Parathyroid adenoma (tissue), 2 donors: Measurements from ENCODE around the gene HPS5.

Experiments
- H2AFZ ChIP-seq: fragments of 300-600 bp; sonication (generic); one replicate; pipeline ENCODE4 v1.7.0; 2017; ENCODE audit warnings: antibody characterized with exemption, mild to moderate bottlenecking
- H3K27ac ChIP-seq: fragments of 300-600 bp; sonication (generic); one replicate; pipeline ENCODE4 v1.7.0; 2017
- H3K27me3 ChIP-seq: fragments of 300-600 bp; sonication (generic); one replicate; pipeline ENCODE4 v1.7.0; 2017; ENCODE audit warnings: low read length; ENCODE audit not compliant: control insufficient read depth, insufficient read depth
- H3K36me3 ChIP-seq: fragments of 300-600 bp; sonication (generic); one replicate; pipeline ENCODE4 v1.7.0; 2017; ENCODE audit warnings: low read length; ENCODE audit not compliant: control insufficient read depth, insufficient read depth
- H3K4me1 ChIP-seq: fragments of 300-600 bp; sonication (generic); one replicate; pipeline ENCODE4 v1.7.0; 2017; ENCODE audit warnings: control low read depth
- H3K4me2 ChIP-seq: fragments of 300-600 bp; sonication (generic); one replicate; pipeline ENCODE4 v1.7.0; 2017; ENCODE audit warnings: low read length
- H3K4me3 ChIP-seq: fragments of 300-600 bp; sonication (generic); one replicate; pipeline ENCODE4 v1.7.0; 2017; ENCODE audit warnings: low read depth, low read length
- H3K79me2 ChIP-seq: fragments of 300-600 bp; sonication (generic); one replicate; pipeline ENCODE4 v1.7.0; 2017; ENCODE audit warnings: control low read depth
- H3K9ac ChIP-seq: fragments of 300-600 bp; sonication (generic); one replicate; pipeline ENCODE4 v1.7.0; 2017; ENCODE audit warnings: mild to moderate bottlenecking
- H3K9me3 ChIP-seq: fragments of 300-600 bp; sonication (generic); one replicate; pipeline ENCODE4 v1.7.0; 2017; ENCODE audit warnings: low read length; ENCODE audit not compliant: control insufficient read depth
- TF ChIP-seq, protein P1 (sequence below): fragments of 300-600 bp; sonication (generic); IDR thresholded peaks from one replicate; pipeline ENCODE4 v1.7.0; 2017; ENCODE audit warnings: antibody characterized with exemption, mild to moderate bottlenecking
- donor health status: primary hyperparathyroidism.

Gene HPS5

DNA sequence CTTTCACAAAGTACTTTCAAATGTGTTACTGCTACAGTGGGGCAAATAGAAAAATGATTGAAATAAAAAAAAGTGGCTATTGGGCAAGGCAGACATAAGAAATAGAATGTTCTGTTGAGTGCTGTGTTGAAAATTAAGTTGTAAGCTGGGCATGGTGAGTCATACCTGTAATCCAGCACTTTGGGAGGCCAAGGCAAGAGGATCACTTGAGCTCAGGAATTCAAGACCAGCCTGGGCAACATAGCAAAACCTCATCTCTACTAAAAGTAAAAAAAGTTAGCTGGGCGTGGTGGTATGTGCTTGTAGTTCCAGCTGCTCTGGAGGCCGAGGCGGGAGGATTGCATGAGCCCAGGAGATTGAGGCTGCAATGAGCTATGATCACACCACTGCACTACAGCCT, 45.5 kb upstream of the HPS5 start:
- Histone ChIP-seq H3K27ac (no peak overlapping the region), H3K36me3 (no peaks in the 10 kb centered on the region), H3K4me3 (no peak overlapping the region), H3K79me2 (no peaks in the 10 kb centered on the region), H3K9me3 (no peaks in the 10 kb centered on the region), H3K27me3 (no peaks in the 10 kb centered on the region), H2AFZ (no peak overlapping the region), H3K9ac (no peak overlapping the region), H3K4me2 (no peak overlapping the region), H3K4me1 (no peaks in the 10 kb centered on the region)
- TF ChIP-seq, protein P1, sequence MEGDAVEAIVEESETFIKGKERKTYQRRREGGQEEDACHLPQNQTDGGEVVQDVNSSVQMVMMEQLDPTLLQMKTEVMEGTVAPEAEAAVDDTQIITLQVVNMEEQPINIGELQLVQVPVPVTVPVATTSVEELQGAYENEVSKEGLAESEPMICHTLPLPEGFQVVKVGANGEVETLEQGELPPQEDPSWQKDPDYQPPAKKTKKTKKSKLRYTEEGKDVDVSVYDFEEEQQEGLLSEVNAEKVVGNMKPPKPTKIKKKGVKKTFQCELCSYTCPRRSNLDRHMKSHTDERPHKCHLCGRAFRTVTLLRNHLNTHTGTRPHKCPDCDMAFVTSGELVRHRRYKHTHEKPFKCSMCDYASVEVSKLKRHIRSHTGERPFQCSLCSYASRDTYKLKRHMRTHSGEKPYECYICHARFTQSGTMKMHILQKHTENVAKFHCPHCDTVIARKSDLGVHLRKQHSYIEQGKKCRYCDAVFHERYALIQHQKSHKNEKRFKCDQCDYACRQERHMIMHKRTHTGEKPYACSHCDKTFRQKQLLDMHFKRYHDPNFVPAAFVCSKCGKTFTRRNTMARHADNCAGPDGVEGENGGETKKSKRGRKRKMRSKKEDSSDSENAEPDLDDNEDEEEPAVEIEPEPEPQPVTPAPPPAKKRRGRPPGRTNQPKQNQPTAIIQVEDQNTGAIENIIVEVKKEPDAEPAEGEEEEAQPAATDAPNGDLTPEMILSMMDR, result no peak

DNA sequence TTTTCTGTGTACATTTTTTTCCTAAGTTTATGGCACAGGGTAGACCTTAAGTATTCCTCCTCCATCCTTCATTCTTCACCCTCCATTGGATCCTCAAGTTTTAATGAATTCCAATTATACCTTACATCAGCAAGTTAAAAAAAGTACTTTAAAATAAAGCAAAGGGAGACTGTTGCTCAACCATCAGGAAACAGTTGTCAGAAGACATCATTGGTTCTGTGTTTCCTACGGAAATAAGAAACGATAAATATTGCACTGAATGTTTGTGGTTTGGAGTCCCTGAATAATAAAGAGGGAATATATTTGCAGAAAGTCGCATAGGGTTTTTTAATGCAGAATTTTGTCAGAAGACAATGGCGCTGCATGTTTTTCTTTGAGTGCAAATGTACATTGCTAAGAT, 44.3 kb upstream of the HPS5 start:
- Histone ChIP-seq H3K27ac (no peak overlapping the region), H3K36me3 (no peaks in the 10 kb centered on the region)

DNA sequence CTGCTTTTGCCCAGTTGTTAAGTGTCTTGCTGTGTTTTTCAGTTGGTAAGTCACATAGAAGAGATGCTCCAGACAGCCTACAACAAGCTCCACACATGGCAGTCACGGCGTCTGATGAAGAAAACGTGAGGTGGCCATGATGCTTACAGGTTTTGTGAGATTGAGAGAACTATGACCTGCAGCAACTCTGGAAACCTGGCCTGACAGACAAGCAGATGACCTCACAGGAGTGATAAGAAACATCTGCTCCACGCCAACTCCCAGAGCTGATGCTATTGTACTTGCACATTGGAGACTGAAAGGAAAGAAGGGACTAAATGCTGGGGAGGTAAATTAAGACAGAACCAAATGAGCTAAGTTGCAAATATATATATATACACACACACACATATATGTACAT, 43.8 kb upstream of the HPS5 start:
- no peaks in the 10 kb centered on the region for H3K79me2 ChIP-seq
- H3K9ac ChIP-seq, result no peak overlapping the region
- no peaks in the 10 kb centered on the region for H3K36me3 ChIP-seq
- H3K9me3 ChIP-seq, result no peaks in the 10 kb centered on the region
- H2AFZ ChIP-seq, result no peak overlapping the region
- TF ChIP-seq, protein P1, result no peak
- no peak overlapping the region for H3K4me2 ChIP-seq
- H3K4me1 ChIP-seq, result no peaks in the 10 kb centered on the region
- H3K27ac ChIP-seq, result no peak overlapping the region
- no peaks in the 10 kb centered on the region for H3K27me3 ChIP-seq
- H3K4me3 ChIP-seq, result no peak overlapping the region

More for the DNA sequence above, 44.3 kb upstream of the HPS5 start:
- Histone ChIP-seq H3K9ac (no peak overlapping the region), H3K9me3 (no peaks in the 10 kb centered on the region), H2AFZ (no peak overlapping the region), H3K4me3 (no peak overlapping the region), H3K79me2 (no peaks in the 10 kb centered on the region), H3K27me3 (no peaks in the 10 kb centered on the region), H3K4me2 (no peak overlapping the region), H3K4me1 (no peaks in the 10 kb centered on the region)
- TF ChIP-seq, protein P1, result no peak

DNA sequence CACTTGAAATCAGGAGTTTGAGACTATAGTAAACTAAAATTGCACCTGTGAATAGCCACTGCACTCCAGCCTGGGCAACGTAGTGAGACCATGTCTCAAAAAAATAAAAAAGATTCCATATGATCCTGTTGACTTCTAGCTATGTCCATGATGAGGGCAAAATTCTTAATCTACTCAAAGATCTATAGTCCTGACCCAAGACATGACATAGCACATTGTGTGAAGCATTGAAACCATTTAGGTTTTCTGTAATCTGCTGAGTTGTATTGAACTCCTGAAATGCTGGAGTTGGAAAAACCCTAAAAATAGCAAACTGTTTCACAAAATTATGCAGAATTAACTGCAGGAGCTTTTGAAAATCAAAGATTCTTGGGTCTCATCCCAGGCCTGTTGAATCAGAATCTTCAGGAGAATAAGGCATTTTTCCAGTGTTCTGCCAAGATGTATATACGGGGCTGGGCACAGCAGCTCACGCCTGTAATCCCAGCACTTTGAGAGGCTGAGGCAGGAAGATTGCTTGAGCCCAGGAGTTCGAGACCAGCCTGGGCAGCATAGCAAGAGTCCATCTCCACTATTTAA, 42.6 kb upstream of the HPS5 start:
- Histone ChIP-seq H3K36me3 (no peaks in the 10 kb centered on the region), H3K27ac (no peak overlapping the region), H3K79me2 (no peaks in the 10 kb centered on the region), H3K4me3 (no peak overlapping the region), H3K27me3 (no peaks in the 10 kb centered on the region), H3K4me1 (no peaks in the 10 kb centered on the region), H3K9me3 (no peaks in the 10 kb centered on the region), H3K4me2 (no peak overlapping the region), H2AFZ (no peak overlapping the region), H3K9ac (no peak overlapping the region)
- TF ChIP-seq, protein P1, result no peak

DNA sequence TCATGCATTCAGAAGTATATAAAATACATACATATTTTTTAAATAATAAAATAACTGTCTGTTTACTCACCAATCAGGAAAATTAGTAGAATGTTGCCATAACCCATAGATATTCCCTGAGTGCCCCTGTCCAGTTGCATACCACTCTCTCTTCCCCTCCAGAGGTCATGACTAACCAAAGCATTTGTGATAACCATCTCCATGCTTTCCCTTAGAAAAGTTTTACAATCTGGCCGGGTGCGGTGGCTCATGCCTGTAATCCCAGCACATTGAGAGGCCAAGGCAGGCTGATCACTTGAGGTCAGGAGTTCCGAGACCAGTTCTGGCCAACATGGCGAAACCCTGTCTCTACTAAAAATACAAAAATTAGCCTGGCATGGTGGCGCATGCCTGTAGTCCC, 39.2 kb upstream of the HPS5 start:
- no peak overlapping the region for H3K4me2 ChIP-seq
- TF ChIP-seq, protein P1, result no peak
- no peaks in the 10 kb centered on the region for H3K36me3 ChIP-seq
- no peak overlapping the region for H2AFZ ChIP-seq
- no peaks in the 10 kb centered on the region for H3K9me3 ChIP-seq
- no peak overlapping the region for H3K9ac ChIP-seq
- no peak overlapping the region for H3K4me3 ChIP-seq
- H3K27me3 ChIP-seq, result no peaks in the 10 kb centered on the region
- no peaks in the 10 kb centered on the region for H3K79me2 ChIP-seq
- no peak overlapping the region for H3K27ac ChIP-seq
- no peaks in the 10 kb centered on the region for H3K4me1 ChIP-seq
